A673 (cell line): ENCODE results near the gene C2orf92.

Experiments
- EZH2 ChIP-seq: fragments of 200-600 bp; sonication (generic); IDR thresholded peaks from 2 replicates; pipeline ENCODE4 v1.6.1; 2017; ENCODE audit warnings: borderline replicate concordance, low read depth, mild to moderate bottlenecking, mixed read lengths, antibody characterized with exemption, low read length; ENCODE audit not compliant: poor library complexity, severe bottlenecking
- TF ChIP-seq, protein P1 (sequence below): fragments of 300-800, 200-600 bp; sonication (generic); conservative IDR thresholded peaks from 2 replicates; pipeline ENCODE4 v1.5.1; 2017; ENCODE audit warnings: low read depth, mild to moderate bottlenecking, antibody characterized with exemption, low read length, moderate library complexity, mixed read lengths

DNA sequence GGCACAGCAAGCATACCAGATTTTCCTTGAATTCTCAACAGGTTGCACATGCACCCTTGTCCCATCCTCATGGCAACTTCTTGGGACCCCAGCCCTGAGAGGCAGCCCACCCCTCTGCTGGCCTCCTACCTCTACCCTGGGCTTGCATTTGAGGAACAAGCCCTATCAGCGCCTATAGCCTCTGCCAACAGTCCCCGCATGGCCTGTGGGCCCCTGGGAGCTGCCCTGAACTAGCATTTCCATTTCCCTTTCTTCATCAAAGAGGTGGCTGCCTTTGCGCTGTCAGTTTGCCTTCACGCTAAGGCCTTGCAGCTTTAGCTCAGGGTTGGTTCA, 38.5 kb downstream of the C2orf92 start:
- TF ChIP-seq, protein P1, sequence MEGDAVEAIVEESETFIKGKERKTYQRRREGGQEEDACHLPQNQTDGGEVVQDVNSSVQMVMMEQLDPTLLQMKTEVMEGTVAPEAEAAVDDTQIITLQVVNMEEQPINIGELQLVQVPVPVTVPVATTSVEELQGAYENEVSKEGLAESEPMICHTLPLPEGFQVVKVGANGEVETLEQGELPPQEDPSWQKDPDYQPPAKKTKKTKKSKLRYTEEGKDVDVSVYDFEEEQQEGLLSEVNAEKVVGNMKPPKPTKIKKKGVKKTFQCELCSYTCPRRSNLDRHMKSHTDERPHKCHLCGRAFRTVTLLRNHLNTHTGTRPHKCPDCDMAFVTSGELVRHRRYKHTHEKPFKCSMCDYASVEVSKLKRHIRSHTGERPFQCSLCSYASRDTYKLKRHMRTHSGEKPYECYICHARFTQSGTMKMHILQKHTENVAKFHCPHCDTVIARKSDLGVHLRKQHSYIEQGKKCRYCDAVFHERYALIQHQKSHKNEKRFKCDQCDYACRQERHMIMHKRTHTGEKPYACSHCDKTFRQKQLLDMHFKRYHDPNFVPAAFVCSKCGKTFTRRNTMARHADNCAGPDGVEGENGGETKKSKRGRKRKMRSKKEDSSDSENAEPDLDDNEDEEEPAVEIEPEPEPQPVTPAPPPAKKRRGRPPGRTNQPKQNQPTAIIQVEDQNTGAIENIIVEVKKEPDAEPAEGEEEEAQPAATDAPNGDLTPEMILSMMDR = no peak
- TF ChIP-seq EZH2 = no peak
